SK-N-SH (cell line): ENCODE results near the gene MYO7A. TPM values are rescaled to one million over a fixed set of nuclear protein-coding genes. Genes with fewer than 3 reads are reported as not detected.

ENCODE experiments used
- CTCF ChIA-PET: fragments of 300-600, 350-600 bp; formaldehyde crosslinking; extraction: SDS; loops from one replicate; lab custom pipeline; 2021; lab: Yijun Ruan, JAX
- POLR2A ChIA-PET: fragments of 350-600 bp; sonication (Branson Sonifier 250); formaldehyde crosslinking; extraction: SDS; loops from one replicate; lab custom pipeline; 2020; ENCODE audit warnings: antibody characterized with exemption, inconsistent platforms; lab: Yijun Ruan, JAX
- DNase-seq: peaks from one replicate; pipeline ENCODE4 v3.0.0; 2012
- H2AFZ ChIP-seq: fragments of 200-600 bp; sonication (generic); 2 replicates; pipeline ENCODE4 v1.8.1; 2016; ENCODE audit warnings: antibody characterized with exemption, mild to moderate bottlenecking, low read depth
- H3F3A ChIP-seq: fragments of 200-600 bp; sonication (generic); replicated peaks from 2 replicates; pipeline ENCODE3; 2016; ENCODE audit warnings: antibody characterized with exemption, mild to moderate bottlenecking; ENCODE audit not compliant: insufficient read depth
- H3K27ac ChIP-seq, 2 experiments: fragments of 200-500 bp in 1 of 2; fragments of 200-600 bp in 1 of 2; sonication (Bioruptor generic) in 1 of 2; sonication (generic), shearing (Covaris generic) in 1 of 2; 2 replicates each; pipeline versions ENCODE4 v1.5.1 to v1.6.1; 2014 to 2016; ENCODE audit warnings: low read depth in 2 of 2, inconsistent platforms in 1 of 2, low read length in 1 of 2, mild to moderate bottlenecking in 1 of 2, mixed read lengths in 1 of 2
- H3K27me3 ChIP-seq: fragments of 200-600 bp; sonication (generic), shearing (Covaris generic); 2 replicates; pipeline ENCODE4 v1.6.1; 2016; ENCODE audit warnings: mixed run types; ENCODE audit not compliant: insufficient read depth
- H3K36me3 ChIP-seq, 2 experiments: fragments of 200-500 bp in 1 of 2; fragments of 200-600 bp in 1 of 2; sonication (Bioruptor generic) in 1 of 2; sonication (generic) in 1 of 2; replicated peaks in 1 of 2; 2 replicates each; pipeline versions ENCODE3 to v1.5.1; 2014 to 2016; ENCODE audit warnings: low read length in 1 of 2, mild to moderate bottlenecking in 1 of 2; ENCODE audit not compliant: insufficient read depth in 2 of 2, control insufficient read depth in 1 of 2
- H3K4me1 ChIP-seq, 2 experiments: fragments of 200-500 bp in 1 of 2; fragments of 200-600 bp in 1 of 2; sonication (Bioruptor generic) in 1 of 2; sonication (generic), shearing (Covaris generic) in 1 of 2; 2 replicates each; pipeline versions ENCODE4 v1.5.1 to v1.6.1; 2014 to 2016; ENCODE audit warnings: low read depth in 1 of 2, low read length in 1 of 2, mixed run types in 1 of 2; ENCODE audit not compliant: insufficient read depth in 2 of 2, control insufficient read depth in 1 of 2
- H3K4me2 ChIP-seq: fragments of 200-600 bp; sonication (generic), shearing (Covaris generic); 2 replicates; pipeline ENCODE4 v1.6.1; 2017; ENCODE audit warnings: mixed run types
- H3K4me3 ChIP-seq, 2 experiments: fragments of 200-500 bp in 1 of 2; fragments of 200-600 bp in 1 of 2; sonication (Bioruptor generic) in 1 of 2; sonication (generic), shearing (Covaris generic) in 1 of 2; 2 replicates each; pipeline versions ENCODE4 v1.5.1 to v1.8.1; 2014 to 2016; ENCODE audit warnings: low read depth in 2 of 2, inconsistent platforms in 1 of 2, low read length in 1 of 2, mild to moderate bottlenecking in 1 of 2, mixed read lengths in 1 of 2, moderate library complexity in 1 of 2
- H3K79me2 ChIP-seq: fragments of 200-600 bp; sonication (generic); 2 replicates; pipeline ENCODE4 v1.8.1; 2017; ENCODE audit warnings: mild to moderate bottlenecking; ENCODE audit not compliant: insufficient read depth
- H3K9ac ChIP-seq: fragments of 200-600 bp; sonication (generic); 2 replicates; pipeline ENCODE4 v1.6.1; 2017; ENCODE audit warnings: mixed run types
- H3K9me2 ChIP-seq: fragments of 200-600 bp; sonication (generic); 2 replicates; pipeline ENCODE4 v1.6.1; 2017; ENCODE audit warnings: mixed run types
- H3K9me3 ChIP-seq: fragments of 200-600 bp; sonication (generic); 2 replicates; pipeline ENCODE4 v1.6.1; 2017; ENCODE audit warnings: mixed run types, mild to moderate bottlenecking, moderate library complexity
- H4K20me1 ChIP-seq: fragments of 200-600 bp; sonication (generic); 2 replicates; pipeline ENCODE4 v1.6.1; 2017; ENCODE audit warnings: mild to moderate bottlenecking, mixed run types; ENCODE audit not compliant: insufficient read depth
- EP300 ChIP-seq, 2 experiments: IDR thresholded peaks; 2 replicates each; pipeline versions ENCODE4 v1.4.0 to v1.6.1; 2012; ENCODE audit warnings: borderline replicate concordance in 1 of 2, low read depth in 1 of 2, low read length in 1 of 2
- FOSL2 ChIP-seq: IDR thresholded peaks from 2 replicates; pipeline ENCODE4 v1.4.0; 2012; ENCODE audit warnings: low read depth, mild to moderate bottlenecking, moderate library complexity, borderline replicate concordance
- FOXM1 ChIP-seq: IDR thresholded peaks from 2 replicates; pipeline ENCODE4 v1.4.0; 2012; ENCODE audit warnings: low read depth, mild to moderate bottlenecking
- GABPA ChIP-seq: IDR thresholded peaks from 2 replicates; pipeline ENCODE4 v1.4.0; 2012; ENCODE audit warnings: low read depth, mild to moderate bottlenecking
- GATA2 ChIP-seq: sonication (generic); formaldehyde crosslinking; IDR thresholded peaks from 2 replicates; pipeline ENCODE4 v1.5.0; 2020; ENCODE audit warnings: mild to moderate bottlenecking, missing genetic modification reagents
- RAD21 ChIP-seq: IDR thresholded peaks from 2 replicates; pipeline ENCODE4 v1.6.1; 2012; ENCODE audit warnings: mild to moderate bottlenecking, low read length
- RFX5 ChIP-seq: IDR thresholded peaks from 2 replicates; pipeline ENCODE4 v1.6.1; 2012; ENCODE audit warnings: mild to moderate bottlenecking, improper control_type of control experiment, low read length
- TAF1 ChIP-seq: IDR thresholded peaks from 2 replicates; pipeline ENCODE4 v1.6.1; 2012; ENCODE audit warnings: low read depth, mild to moderate bottlenecking, low read length, moderate library complexity, borderline replicate concordance
- TEAD4 ChIP-seq: IDR thresholded peaks from 2 replicates; pipeline ENCODE4 v1.4.0; 2012; ENCODE audit warnings: mild to moderate bottlenecking, borderline replicate concordance; ENCODE audit not compliant: insufficient read depth
- WGBS: methylation state at CpG from one replicate; pipeline ENCODE4 v1.1.6; 2017; ENCODE audit warnings: low lambda C conversion rate; 5-methylcytosine and 5-hydroxymethylcytosine counted together
- polyA plus RNA-seq, 3 experiments: library from polyadenylated mRNA; depleted of rRNA; stranded (reverse); fragments of >200 nt; gene quantifications; 2 replicates each; pipeline ENCODE4 v1.2.3, GENCODE V29; 2012
- TF ChIP-seq, protein P1 (sequence below): fragments of 150-350 bp; IDR thresholded peaks from 2 replicates; pipeline ENCODE4 v1.6.1; 2016; ENCODE audit warnings: mild to moderate bottlenecking, low read depth, low read length
- TF ChIP-seq, protein P2 (sequence below): IDR thresholded peaks from 2 replicates; pipeline ENCODE4 v1.4.0; 2012; ENCODE audit warnings: low read depth, borderline replicate concordance
- TF ChIP-seq, protein P3 (sequence below): IDR thresholded peaks from 2 replicates; pipeline ENCODE4 v1.4.0; 2012; ENCODE audit warnings: low read depth, borderline replicate concordance
- TF ChIP-seq, protein P4 (sequence below): fragments of 150-350 bp; IDR thresholded peaks from 2 replicates; pipeline ENCODE4 v1.6.1; 2017; ENCODE audit warnings: antibody characterized with exemption, low read length, low read depth, borderline replicate concordance

Gene MYO7A
- polyA plus RNA-seq, 1 of the 3 experiments (the other 2 are of a cell fraction) = 0.08 TPM

DNA sequence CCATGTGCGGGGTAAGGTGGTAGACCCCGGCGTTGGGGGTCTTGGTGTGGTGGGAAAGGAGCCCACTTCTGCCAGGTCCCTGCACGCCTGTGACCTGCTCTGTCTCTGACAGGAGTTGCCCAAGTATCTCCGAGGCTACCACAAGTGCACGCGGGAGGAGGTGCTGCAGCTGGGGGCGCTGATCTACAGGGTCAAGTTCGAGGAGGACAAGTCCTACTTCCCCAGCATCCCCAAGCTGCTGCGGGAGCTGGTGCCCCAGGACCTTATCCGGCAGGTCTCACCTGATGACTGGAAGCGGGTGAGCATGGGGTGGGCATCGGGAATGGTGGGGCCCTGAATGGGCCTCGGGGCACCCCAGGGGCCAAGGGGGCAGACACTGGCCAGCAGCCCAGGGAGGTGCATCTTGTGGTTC is 83.0 kb downstream of the MYO7A start:
- H3K27me3 ChIP-seq = no peaks in the 10 kb centered on the region
- no peaks in the 10 kb centered on the region for H4K20me1 ChIP-seq
- ChIA-PET POLR2A (no interaction called here), CTCF (interaction anchor here (1.0 kb wide), 1 partner anchor 9 kb away, joined by 3 read pairs; no protein-coding TSS in a partner anchor)
- no peaks in the 10 kb centered on the region for H3K9me3 ChIP-seq
- no peaks in the 10 kb centered on the region for H3K4me1 ChIP-seq
- no peak for TF ChIP-seq EP300 (IDR thresholded peaks at IDR 0.05; ENCODE audit: borderline replicate concordance in 1 of 2, low read depth in 1 of 2, low read length in 1 of 2)
- TF ChIP-seq TEAD4 = no peak
- TF ChIP-seq, protein P1, sequence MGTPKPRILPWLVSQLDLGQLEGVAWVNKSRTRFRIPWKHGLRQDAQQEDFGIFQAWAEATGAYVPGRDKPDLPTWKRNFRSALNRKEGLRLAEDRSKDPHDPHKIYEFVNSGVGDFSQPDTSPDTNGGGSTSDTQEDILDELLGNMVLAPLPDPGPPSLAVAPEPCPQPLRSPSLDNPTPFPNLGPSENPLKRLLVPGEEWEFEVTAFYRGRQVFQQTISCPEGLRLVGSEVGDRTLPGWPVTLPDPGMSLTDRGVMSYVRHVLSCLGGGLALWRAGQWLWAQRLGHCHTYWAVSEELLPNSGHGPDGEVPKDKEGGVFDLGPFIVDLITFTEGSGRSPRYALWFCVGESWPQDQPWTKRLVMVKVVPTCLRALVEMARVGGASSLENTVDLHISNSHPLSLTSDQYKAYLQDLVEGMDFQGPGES = no peak
- no peak for TF ChIP-seq RFX5
- no peak for TF ChIP-seq TAF1
- no peak for TF ChIP-seq FOSL2
- TF ChIP-seq RAD21 = no peak
- TF ChIP-seq, protein P2, sequence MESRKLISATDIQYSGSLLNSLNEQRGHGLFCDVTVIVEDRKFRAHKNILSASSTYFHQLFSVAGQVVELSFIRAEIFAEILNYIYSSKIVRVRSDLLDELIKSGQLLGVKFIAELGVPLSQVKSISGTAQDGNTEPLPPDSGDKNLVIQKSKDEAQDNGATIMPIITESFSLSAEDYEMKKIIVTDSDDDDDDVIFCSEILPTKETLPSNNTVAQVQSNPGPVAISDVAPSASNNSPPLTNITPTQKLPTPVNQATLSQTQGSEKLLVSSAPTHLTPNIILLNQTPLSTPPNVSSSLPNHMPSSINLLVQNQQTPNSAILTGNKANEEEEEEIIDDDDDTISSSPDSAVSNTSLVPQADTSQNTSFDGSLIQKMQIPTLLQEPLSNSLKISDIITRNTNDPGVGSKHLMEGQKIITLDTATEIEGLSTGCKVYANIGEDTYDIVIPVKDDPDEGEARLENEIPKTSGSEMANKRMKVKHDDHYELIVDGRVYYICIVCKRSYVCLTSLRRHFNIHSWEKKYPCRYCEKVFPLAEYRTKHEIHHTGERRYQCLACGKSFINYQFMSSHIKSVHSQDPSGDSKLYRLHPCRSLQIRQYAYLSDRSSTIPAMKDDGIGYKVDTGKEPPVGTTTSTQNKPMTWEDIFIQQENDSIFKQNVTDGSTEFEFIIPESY = no peak
- no peak for TF ChIP-seq GABPA
- TF ChIP-seq, protein P3, sequence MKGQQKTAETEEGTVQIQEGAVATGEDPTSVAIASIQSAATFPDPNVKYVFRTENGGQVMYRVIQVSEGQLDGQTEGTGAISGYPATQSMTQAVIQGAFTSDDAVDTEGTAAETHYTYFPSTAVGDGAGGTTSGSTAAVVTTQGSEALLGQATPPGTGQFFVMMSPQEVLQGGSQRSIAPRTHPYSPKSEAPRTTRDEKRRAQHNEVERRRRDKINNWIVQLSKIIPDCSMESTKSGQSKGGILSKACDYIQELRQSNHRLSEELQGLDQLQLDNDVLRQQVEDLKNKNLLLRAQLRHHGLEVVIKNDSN = no peak
- TF ChIP-seq, protein P4, sequence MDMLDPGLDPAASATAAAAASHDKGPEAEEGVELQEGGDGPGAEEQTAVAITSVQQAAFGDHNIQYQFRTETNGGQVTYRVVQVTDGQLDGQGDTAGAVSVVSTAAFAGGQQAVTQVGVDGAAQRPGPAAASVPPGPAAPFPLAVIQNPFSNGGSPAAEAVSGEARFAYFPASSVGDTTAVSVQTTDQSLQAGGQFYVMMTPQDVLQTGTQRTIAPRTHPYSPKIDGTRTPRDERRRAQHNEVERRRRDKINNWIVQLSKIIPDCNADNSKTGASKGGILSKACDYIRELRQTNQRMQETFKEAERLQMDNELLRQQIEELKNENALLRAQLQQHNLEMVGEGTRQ = no peak
- TF ChIP-seq FOXM1 = no peak
- no peak for TF ChIP-seq GATA2
- H3K4me2 ChIP-seq = no peak overlapping the region
- no peaks in the 10 kb centered on the region for H3K9me2 ChIP-seq
- H2AFZ ChIP-seq = no peak overlapping the region
- WGBS = 59% methylated on average over 8 of the region's 14 CpGs
- no peak overlapping the region for H3K4me3 ChIP-seq
- no peaks in the 10 kb centered on the region for H3K79me2 ChIP-seq
- DNase-seq = peak; percentile 6
- H3F3A ChIP-seq = no peaks in the 10 kb centered on the region
- no peaks in the 10 kb centered on the region for H3K36me3 ChIP-seq
- H3K27ac ChIP-seq = no peak overlapping the region
- no peak overlapping the region for H3K9ac ChIP-seq
